Measurements from ENCODE around the gene MYO18A. TPM values are rescaled to one million over a fixed set of nuclear protein-coding genes. Genes with fewer than 3 reads are reported as not detected.
"Not testable (repeated sequence)": the region's sequence is repeated elsewhere in the genome, so short reads cannot be mapped to it uniquely, and the experiment has no call there.

The MYO18A gene
- total and polyA plus RNA-seq, 5 experiments from 2014 or later: 4.6 to 69.3 (median 12.6) TPM

DNA sequence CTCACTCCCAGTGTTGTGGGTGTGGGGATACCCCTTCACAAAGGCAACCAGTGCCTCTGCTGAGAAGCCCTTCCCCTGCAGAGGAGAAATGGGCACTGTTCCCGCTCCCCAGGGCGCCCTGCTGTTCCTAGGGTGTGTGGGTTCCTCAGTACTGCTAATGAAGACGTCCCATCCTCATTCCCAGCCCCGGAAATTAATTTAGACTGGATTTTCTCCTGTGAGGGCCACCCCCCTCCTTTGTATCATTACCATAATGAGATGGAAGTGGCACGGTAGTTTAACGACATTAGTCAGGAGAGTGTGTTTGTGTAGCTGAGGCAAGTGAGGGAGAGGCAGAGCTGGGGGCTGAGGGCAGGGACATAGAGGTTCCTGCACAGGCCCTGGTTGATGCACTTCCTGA lies 84.1 kb downstream of the MYO18A start:
- Mint-ChIP-seq H3K27ac (peak overlapping the region in 1 of 10 donors; percentile 9), H3K4me1 (peaks cover 0 to 6% (median 1%) of the 10 kb centered on the region in 4 donors), H3K9me3 (no peaks in the 10 kb centered on the region), H3K4me3 (no peak overlapping the region), H3K36me3 (peaks cover 0 to 65% (median 10%) of the 10 kb centered on the region in 3 donors), H3K27me3 (no peaks in the 10 kb centered on the region)
- ATAC-seq (no peak), DNase-seq (no peak)
- POLR2A ChIA-PET: interaction anchor here (0.6 kb wide), 1 partner anchor 876 kb away, joined by 3 read pairs; no protein-coding TSS in a partner anchor

DNA sequence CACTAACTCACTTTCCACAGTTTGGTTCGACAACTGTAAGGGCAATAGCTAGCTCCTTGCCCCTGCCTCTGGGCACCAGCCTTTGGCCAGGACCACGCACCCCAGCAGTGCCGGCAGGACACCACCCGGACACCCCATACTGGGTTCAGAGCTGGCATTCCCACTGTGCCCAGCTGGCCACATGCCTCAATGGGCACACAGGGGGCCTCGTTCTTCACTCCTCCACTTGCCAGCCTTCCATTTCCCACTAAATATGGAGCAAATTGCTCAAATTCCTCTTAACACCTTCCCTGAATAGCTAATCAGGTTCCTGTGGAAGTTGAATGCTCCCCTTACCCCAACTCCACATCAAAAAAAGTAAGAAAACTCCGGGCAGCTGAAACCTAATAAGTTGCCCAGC lies 84.8 kb downstream of the MYO18A start:
- POLR2A ChIA-PET: no interaction called here
- Mint-ChIP-seq H3K4me3 (no peak overlapping the region), H3K9me3 (no peaks in the 10 kb centered on the region), H3K27ac (no peak overlapping the region), H3K27me3 (no peaks in the 10 kb centered on the region), H3K36me3 (peaks cover 0 to 66% (median 12%) of the 10 kb centered on the region in 3 donors), H3K4me1 (peaks cover 0 to 6% (median 1%) of the 10 kb centered on the region in 4 donors)
- ATAC-seq: no peak
- DNase-seq: no peak

DNA sequence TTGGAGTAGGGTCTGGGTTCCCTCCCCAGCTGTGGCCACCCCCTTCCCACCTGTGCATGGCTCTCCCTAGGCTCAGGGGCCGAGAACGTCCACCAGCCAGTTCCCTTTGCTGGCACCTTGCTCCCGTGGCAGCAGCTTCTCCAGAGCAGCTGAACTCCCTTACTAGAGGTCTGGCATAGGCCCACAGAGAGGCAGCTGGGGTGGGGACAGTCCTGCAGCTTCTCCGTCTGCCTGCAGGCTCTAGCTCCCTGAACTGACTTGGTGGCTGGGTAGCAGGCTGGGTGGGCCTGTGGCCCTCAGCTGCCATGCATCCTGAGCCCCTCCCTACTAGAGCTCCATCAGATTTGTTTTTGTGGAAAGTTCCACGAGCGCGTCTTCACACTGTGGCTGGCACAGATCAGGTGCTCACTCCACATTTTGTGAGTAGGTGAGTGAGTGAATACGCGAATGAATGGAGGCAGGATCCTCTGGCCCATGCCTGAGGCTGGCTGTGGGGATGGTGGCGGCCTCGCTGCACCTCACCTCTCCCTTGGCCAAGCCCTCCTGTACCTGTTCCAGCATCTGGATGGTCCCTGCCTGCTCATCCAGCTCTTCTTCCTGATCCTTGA lies 86.0 kb downstream of the MYO18A start:
- DNase-seq (no peak), ATAC-seq (no peak)
- no peaks in the 10 kb centered on the region for H3K27me3 Mint-ChIP-seq
- H3K4me3 Mint-ChIP-seq: no peak overlapping the region
- peak overlapping the region in 2 of 10 donors; percentile 28 to 82 for H3K27ac Mint-ChIP-seq
- peaks cover 0 to 69% (median 13%) of the 10 kb centered on the region in 3 donors for H3K36me3 Mint-ChIP-seq
- no peaks in the 10 kb centered on the region for H3K9me3 Mint-ChIP-seq
- POLR2A ChIA-PET: no interaction called here
- no peaks in the 10 kb centered on the region for H3K4me1 Mint-ChIP-seq

DNA sequence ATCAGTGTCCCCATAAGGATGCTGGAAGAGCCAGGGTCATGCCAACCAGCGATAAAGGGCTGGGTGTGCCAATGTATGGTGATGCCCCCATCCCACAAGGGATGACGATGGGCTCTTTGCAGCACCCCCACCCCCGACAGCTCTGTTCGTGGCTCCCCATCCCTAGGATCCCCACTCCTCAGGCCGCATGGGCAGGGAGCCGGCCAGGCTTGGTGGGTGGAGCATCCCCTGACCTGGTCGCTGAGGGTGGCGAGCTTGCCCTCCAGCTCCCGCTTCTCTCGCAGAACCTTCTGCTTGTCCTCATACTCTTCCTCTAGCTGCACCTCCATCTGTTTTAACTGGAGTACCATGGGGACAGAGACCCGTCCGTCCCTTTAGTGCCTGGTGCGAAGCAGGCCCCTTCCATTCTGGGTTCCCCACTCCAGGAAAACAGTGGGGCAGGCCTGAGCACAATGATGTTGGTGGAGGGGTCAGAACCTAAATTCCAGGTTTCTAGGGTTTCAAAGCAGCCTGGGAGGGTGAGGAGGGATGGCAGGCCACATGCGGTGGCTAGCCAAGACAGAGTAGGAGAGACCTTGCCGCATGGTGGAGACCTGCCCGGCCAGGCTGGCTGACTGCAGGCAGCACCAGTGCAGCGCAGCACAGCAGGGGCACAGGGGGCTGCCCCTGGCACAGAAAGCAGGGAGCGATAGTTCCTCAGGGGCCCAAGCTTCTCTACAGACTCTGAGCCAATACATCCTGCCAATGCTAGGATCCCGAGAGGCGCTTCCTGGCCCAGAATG lies 86.9 kb downstream of the MYO18A start:
- Mint-ChIP-seq H3K9me3 (no peaks in the 10 kb centered on the region), H3K27ac (peak overlapping the region in 3 of 10 donors; percentile 11 to 47 (median 43)), H3K27me3 (no peaks in the 10 kb centered on the region), H3K4me3 (no peak overlapping the region), H3K4me1 (no peaks in the 10 kb centered on the region), H3K36me3 (peaks cover 2 to 72% (median 13%) of the 10 kb centered on the region in 3 donors)
- ATAC-seq (no peak), DNase-seq (no peak)
- POLR2A ChIA-PET: interaction anchor here (0.6 kb wide), 1 partner anchor 11 kb away, joined by 3 read pairs; no protein-coding TSS in a partner anchor

- Mint-ChIP-seq H3K27ac (no peak overlapping the region), H3K4me1 (no peaks in the 10 kb centered on the region), H3K27me3 (no peaks in the 10 kb centered on the region), H3K36me3 (peaks cover 3 to 71% (median 12%) of the 10 kb centered on the region in 3 donors), H3K9me3 (no peaks in the 10 kb centered on the region), H3K4me3 (no peak overlapping the region)
- no peak for ATAC-seq
- no peak for DNase-seq
- POLR2A ChIA-PET: interaction anchor here (0.6 kb wide), 1 partner anchor 62 kb away, joined by 4 read pairs; no protein-coding TSS in a partner anchor
These were observed 88.5 kb downstream of the MYO18A start for GRCh38 chr17:29091606-29092289.

DNA sequence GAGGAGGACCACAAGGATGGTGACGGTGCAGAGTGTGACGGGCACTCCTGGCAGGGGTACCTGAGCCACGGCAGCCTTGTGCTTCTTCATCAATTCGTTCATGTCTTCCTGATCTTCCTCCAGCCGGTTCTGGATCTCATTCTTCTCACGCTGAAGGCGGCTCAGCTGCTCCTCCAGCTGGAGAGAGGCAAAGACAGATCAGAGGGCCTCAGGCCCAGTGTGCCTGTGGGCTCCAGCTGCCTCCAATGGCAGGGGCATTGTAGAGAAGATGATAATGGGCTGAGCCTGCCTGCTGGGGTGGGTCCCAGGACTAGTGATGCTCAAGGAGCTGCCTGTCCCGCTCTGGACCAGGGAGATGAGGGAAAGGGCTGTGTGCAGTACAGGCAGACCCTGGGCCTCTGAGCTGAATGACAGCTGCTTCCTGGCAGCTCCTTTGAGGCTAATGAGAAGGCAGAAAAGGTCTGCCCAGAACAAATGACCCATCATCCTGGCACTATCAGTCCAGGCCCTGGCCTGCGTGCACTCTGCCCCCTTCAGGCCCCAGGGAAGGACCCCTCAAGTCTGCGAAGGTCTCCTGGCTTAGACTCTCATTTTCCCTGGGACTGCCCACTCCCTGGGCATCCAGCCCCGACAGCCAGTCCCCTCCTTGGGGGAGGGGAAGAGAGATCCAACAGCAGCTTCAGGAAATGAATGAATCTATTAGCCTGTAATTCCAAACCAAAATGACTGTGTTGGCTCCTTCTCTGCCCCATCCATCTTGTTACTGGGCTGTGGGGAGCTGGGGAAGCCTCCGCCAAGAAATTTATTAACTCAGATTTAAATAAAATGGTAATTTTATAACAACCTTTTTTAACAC lies 89.2 kb downstream of the MYO18A start:
- Mint-ChIP-seq H3K4me1 (no peaks in the 10 kb centered on the region), H3K27ac (peak overlapping the region in 1 of 10 donors; percentile 27), H3K27me3 (no peaks in the 10 kb centered on the region), H3K4me3 (no peak overlapping the region), H3K9me3 (no peaks in the 10 kb centered on the region), H3K36me3 (peaks cover 3 to 73% (median 18%) of the 10 kb centered on the region in 3 donors)
- ATAC-seq: no peak
- DNase-seq: no peak
- POLR2A ChIA-PET: no interaction called here

DNA sequence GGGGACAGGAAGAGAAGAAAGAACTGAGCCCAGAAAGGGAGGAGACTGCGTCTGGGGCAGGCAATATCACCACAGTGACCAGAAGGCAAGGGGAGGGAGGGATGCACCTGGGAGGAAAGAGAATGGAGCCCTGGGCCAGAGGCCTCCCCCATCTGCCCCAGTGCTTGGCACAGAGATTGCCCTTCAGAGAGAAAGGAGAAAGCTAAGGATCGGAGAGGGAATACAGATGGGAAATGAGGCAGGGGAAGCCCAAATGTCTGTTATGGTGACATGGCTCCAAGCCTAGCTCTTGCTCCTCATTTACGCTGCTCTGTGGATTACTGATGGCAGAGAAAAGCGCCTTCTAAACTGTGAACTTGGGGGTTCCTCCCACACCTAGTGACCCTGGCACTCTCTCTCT lies 90.1 kb downstream of the MYO18A start:
- DNase-seq (no peak), ATAC-seq (no peak)
- peaks cover 3 to 81% (median 16%) of the 10 kb centered on the region in 3 donors for H3K36me3 Mint-ChIP-seq
- peak overlapping the region in 2 of 10 donors; percentile 52 to 83 for H3K27ac Mint-ChIP-seq
- POLR2A ChIA-PET: no interaction called here
- H3K4me1 Mint-ChIP-seq: no peaks in the 10 kb centered on the region
- no peak overlapping the region for H3K4me3 Mint-ChIP-seq
- no peaks in the 10 kb centered on the region for H3K27me3 Mint-ChIP-seq
- no peaks in the 10 kb centered on the region for H3K9me3 Mint-ChIP-seq

DNA sequence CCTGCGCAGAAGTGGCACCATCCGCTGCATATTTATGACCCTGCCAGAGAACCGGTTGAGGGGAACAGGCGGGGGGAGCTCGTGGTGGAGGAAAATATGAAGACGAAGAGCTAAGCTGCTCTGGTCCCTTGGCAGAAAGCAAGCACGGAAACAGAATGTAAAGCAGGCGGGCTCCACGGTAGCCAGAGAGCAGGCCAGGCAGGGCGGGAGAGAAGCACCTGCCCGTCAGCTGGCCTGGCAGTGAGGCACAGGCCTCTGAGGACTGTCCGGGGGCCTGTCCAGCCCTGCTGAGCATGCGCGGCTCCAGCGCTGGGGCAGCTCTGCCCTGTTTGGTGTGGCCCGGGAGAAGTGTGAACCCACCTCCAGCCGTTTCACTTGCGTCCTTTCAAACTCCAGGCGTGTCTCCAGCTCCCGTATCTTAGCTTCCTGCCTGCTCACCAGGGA lies 90.6 kb downstream of the MYO18A start:
- H3K27ac Mint-ChIP-seq: peak overlapping the region in 1 of 10 donors; percentile 83
- no peaks in the 10 kb centered on the region for H3K9me3 Mint-ChIP-seq

GRCh38 chr17:29088782-29089181 lies 91.4 kb downstream of the MYO18A start:
- Mint-ChIP-seq H3K27ac (peak overlapping the region in 1 of 10 donors; percentile 63), H3K36me3 (peaks cover 3 to 91% (median 16%) of the 10 kb centered on the region in 3 donors)
- H3K27me3 Mint-ChIP-seq, ATAC-seq, H3K9me3 Mint-ChIP-seq, POLR2A ChIA-PET, H3K4me1 Mint-ChIP-seq, DNase-seq, H3K4me3 Mint-ChIP-seq: not testable (repeated sequence)

More for the DNA sequence above, 90.6 kb downstream of the MYO18A start:
- POLR2A ChIA-PET: no interaction called here
- no peak for DNase-seq
- peaks cover 3 to 86% (median 16%) of the 10 kb centered on the region in 3 donors for H3K36me3 Mint-ChIP-seq
- H3K4me1 Mint-ChIP-seq: no peaks in the 10 kb centered on the region
- ATAC-seq: no peak
- no peaks in the 10 kb centered on the region for H3K27me3 Mint-ChIP-seq
- H3K4me3 Mint-ChIP-seq: no peak overlapping the region

- no peaks in the 10 kb centered on the region for H3K4me1 Mint-ChIP-seq
- H3K27ac Mint-ChIP-seq: peak overlapping the region in 1 of 10 donors; percentile 37
- H3K27me3 Mint-ChIP-seq: no peaks in the 10 kb centered on the region
- no peak overlapping the region for H3K4me3 Mint-ChIP-seq
- no peak for ATAC-seq
- no peaks in the 10 kb centered on the region for H3K9me3 Mint-ChIP-seq
- no peak for DNase-seq
- POLR2A ChIA-PET: no interaction called here
- H3K36me3 Mint-ChIP-seq: peaks cover 3 to 84% (median 16%) of the 10 kb centered on the region in 3 donors
These were observed 93.4 kb downstream of the MYO18A start for GRCh38 chr17:29086628-29087332.

DNA sequence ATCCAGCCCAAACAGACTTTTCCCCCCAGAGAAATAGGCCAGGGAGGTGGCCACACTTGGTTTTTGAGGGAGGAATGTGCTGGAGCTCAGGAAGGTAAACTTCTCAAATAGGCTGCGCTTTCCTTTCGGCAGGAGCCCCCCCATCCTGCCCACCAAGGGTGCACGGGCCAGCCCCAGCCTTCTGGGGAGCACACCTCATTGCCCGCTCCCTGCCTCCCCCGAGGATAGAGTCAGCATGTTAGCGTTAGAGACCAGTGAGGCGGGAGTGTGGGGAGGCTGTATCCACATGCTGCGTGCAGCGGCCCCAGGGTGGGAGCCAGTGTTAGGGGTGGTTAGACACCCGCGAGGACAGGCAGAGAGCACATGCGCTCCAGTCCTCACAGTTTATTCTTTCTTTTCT lies 95.0 kb downstream of the MYO18A start:
- no peak overlapping the region for H3K4me3 Mint-ChIP-seq

More for the DNA sequence above, 95.0 kb downstream of the MYO18A start:
- POLR2A ChIA-PET: no interaction called here
- DNase-seq (no peak), ATAC-seq (no peak)
- Mint-ChIP-seq H3K36me3 (peaks cover 3 to 85% (median 20%) of the 10 kb centered on the region in 3 donors), H3K4me1 (peaks cover 0 to 1% (median 0%) of the 10 kb centered on the region in 4 donors), H3K27me3 (no peaks in the 10 kb centered on the region), H3K27ac (peak overlapping the region in 2 of 10 donors; percentile 21 to 64), H3K9me3 (no peaks in the 10 kb centered on the region)

Measured in naive thymus-derived CD8-positive, alpha-beta T cell (primary cell).